Choroid plexus epithelial cell (primary cell): ENCODE data around the gene MCAM.

Experiments used
- DNase-seq: peaks from one replicate; pipeline ENCODE4 v3.0.0-alpha.2; 2010; ENCODE audit warnings: low read depth
- H3K4me3 ChIP-seq: 2 replicates; pipeline ENCODE4 v1.5.1; 2011; ENCODE audit warnings: low read depth, mild to moderate bottlenecking, control low read depth, low read length, moderate library complexity
- TF ChIP-seq, protein P1 (sequence below): conservative IDR thresholded peaks from 2 replicates; pipeline ENCODE4 v1.5.1; 2011; ENCODE audit warnings: low read depth, mild to moderate bottlenecking, control low read depth, inconsistent platforms, low read length, moderate library complexity

MCAM gene

GRCh38 chr11:119282495-119282894 is 34.4 kb downstream of the MCAM start:
- no peak overlapping the region for H3K4me3 ChIP-seq
- TF ChIP-seq, protein P1, sequence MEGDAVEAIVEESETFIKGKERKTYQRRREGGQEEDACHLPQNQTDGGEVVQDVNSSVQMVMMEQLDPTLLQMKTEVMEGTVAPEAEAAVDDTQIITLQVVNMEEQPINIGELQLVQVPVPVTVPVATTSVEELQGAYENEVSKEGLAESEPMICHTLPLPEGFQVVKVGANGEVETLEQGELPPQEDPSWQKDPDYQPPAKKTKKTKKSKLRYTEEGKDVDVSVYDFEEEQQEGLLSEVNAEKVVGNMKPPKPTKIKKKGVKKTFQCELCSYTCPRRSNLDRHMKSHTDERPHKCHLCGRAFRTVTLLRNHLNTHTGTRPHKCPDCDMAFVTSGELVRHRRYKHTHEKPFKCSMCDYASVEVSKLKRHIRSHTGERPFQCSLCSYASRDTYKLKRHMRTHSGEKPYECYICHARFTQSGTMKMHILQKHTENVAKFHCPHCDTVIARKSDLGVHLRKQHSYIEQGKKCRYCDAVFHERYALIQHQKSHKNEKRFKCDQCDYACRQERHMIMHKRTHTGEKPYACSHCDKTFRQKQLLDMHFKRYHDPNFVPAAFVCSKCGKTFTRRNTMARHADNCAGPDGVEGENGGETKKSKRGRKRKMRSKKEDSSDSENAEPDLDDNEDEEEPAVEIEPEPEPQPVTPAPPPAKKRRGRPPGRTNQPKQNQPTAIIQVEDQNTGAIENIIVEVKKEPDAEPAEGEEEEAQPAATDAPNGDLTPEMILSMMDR: no peak
- DNase-seq: no peak

- no peak for DNase-seq
- no peak overlapping the region for H3K4me3 ChIP-seq
- TF ChIP-seq, protein P1: no peak
Measured at GRCh38 chr11:119277660-119278059, 39.3 kb downstream of the MCAM start.

GRCh38 chr11:119273721-119274120 is 43.2 kb downstream of the MCAM start:
- no peak overlapping the region for H3K4me3 ChIP-seq
- TF ChIP-seq, protein P1: no peak
- no peak for DNase-seq

DNA sequence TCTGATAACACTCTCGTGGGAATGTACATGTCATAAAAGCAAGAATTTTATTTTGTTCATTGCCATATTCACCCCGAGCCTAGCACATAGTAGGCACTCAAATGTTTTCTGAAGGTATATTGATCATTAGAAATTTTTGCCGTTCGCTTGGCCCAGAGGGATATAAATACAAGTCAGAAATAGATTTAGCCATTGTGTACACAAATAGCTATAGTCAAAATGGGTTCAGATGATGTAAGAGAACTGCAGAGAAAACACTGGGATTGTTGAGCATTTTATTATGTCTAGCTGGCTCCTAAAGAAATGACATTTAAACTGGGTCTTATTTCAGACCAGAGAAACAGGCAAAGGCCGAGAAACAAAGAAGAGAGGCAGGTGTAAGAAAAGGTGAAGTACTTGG is 49.3 kb downstream of the MCAM start:
- H3K4me3 ChIP-seq: no peak overlapping the region
- DNase-seq: no peak
- TF ChIP-seq, protein P1: no peak

DNA sequence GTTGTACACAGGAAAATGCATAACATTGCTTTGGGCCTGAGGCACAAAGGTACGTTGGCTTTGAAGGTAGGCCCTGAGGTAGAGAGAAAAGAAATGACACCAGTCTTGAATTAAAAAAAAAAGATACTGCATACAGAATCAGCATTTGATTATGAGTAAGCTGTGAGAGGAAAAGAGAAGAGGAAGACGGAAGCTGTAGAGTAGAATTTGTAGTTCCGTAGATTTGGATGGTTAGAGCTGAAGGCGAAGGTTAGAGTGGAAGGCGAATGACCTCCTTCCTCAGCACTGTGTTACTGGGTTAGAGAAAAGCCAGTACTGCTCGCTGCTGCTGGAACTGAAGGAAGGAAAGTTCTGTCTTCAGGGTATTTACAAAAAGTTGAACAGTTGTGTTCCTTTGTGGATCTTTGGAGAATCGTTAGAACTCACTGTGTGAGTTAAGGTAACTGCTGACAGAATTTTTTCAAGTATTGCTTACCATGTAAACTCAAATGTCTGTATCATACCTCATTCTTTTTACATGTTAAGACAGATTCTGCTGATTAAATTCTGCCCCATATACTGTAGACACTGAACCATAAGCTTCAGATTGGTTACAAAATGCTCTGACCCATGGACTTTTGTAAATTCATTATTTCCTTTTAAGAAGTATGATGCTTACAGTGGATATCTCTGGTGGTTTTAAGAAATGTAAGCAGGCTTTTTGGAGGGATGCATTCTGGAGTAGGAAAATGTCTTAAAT is 50.2 kb downstream of the MCAM start:
- H3K4me3 ChIP-seq: no peak overlapping the region
- no peak for DNase-seq
- TF ChIP-seq, protein P1: no peak

- TF ChIP-seq, protein P1: no peak
- no peak for DNase-seq
- no peak overlapping the region for H3K4me3 ChIP-seq
Measured at GRCh38 chr11:119266063-119266462, 50.9 kb downstream of the MCAM start.

- TF ChIP-seq, protein P1: no peak
- DNase-seq: peak; percentile 23
- no peak overlapping the region for H3K4me3 ChIP-seq
Measured at GRCh38 chr11:119263352-119263940, 53.5 kb downstream of the MCAM start.
